Suppressor macrophage treated with lipopolysaccharide for 1 hour (primary cell): ENCODE data around the gene DGKE.

Experiments
- DNase-seq, 3 donors: peaks; one replicate each; pipeline ENCODE4 v3.0.0-alpha.2; 2020 to 2022

DGKE gene

DNA sequence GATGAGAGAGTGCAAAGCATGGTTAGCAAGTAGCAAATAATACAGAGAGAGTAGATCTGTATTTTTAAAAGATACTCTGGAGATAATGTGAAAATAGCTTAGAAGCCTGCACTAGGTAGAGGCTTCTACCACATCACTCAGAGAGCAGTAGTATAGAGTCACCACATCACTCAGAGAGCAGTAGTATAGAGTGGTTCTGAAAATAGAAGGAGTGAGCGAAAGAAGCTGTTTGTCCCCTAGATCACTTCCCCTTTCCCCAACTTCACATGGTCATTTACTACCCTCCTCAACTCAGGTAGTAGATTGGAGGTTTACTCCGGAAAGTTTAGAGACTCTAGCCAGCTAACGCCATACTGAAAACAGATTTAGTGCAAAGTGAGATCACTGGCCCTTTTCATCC, 17.1 kb downstream of the DGKE start:
- no peak for DNase-seq

DNA sequence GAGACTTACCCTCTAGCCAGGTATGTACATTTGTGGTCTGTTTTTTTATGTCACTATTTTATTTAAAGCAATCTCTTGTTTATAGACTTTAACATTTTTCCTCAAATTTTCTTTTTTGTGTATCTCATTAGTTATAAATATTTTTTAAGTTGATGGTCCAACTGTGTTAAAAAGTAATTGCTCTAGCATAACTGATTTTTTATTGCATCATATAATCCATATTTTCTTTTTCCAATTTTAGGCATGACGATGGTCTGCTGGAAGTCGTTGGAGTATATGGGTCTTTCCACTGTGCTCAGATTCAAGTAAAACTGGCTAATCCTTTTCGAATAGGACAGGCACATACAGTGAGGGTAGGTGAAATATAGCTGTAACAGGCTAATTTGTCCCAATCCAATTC, 27.9 kb downstream of the DGKE start:
- DNase-seq: no peak

DNA sequence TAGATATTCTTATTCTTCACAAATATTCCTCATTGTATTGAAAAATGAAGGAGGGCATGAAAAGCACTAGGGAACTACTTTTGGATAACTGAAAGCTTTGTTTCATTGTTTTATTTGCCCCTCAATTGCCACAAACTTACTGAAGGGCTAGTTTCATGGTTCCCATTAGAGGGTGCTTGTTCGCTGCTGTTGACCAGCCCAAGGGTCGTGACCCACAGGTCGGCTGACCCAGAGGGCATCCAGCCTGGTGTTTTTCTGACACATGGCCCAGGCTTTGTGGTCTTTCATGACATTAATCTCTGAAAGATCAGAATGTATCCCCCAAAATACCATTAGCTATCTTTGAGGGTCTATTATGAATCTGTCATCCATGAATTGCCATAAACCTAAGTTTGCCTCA, 30.0 kb downstream of the DGKE start:
- no peak for DNase-seq

DNA sequence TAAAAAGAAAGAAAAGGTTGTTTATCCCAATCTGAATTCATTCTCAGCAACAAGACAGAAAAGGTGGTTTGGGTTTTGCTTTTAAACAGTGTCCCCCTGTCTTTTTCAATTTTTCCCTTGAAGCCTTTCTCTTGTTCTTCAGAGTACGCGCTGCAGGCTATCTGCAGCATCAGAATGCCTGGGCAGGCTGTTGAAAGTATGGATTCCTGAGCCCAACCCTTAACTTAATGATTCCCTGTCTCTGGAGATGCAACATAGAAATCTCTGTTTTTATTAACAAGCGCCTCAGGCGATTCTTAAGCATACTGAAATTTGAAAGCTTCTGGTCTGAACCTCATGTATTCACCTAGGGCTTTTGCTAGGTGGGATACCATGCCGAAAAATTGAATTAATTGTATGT, 32.1 kb downstream of the DGKE start:
- DNase-seq: no peak

DNA sequence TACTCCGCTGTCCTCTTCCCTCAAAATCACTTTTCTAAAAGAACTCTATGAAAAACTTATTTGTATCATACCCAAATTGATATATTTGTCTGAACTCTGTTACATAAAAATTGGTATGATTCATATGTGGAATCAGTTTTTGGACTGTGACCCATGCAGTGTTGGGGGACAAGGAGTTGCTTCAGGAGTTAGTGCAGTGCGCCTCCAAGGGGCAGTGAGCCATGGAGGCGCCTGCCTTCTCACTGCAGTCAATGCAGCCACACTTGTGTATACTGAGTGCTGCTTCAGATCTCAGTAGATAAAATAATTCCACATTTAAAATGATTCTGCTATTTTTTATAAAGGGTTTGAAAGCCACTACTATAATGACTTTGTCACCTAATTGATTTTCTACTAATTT, 32.5 kb downstream of the DGKE start:
- no peak for DNase-seq

DNA sequence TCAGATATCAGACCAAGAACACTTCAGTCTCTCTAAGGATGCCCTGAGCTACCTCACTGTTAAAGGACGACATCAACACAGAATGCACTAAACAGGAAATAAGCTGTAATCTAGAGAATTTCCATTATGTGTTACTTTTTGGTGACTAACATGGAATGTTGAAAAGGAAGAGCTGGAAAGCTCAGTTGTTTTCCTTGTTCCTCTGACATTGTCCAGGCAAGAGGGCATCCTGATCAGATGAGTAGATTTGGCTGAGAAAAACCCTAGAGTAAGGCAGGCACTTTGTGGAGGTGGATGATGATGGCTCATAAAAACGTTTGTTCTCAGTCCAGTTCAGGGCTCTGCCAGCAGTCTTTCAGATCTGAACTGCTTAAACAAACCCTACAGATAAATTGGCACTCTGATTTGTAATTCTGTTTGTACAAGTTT, 34.0 kb downstream of the DGKE start:
- peak in 2 of 3 donors; percentile 44 to 69 for DNase-seq

DNA sequence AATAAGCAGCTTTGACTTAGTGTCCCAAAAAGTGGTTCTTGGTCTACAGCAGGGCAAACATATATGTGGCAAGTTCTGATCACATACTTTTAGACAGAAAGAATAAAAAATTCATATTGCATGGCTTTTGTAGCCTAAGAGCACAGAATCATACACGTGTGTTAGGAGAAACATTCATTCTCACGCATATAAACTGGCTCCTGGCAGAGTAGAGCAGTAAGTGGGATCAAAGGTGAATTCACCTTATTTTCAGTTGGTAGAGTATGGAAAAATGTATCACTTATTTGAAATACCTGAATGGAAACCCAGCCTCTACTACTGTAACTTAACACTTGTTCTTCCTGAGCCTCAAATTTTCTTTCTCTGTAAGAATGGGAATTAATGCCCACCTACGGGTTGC, 34.8 kb downstream of the DGKE start:
- DNase-seq: no peak

DNA sequence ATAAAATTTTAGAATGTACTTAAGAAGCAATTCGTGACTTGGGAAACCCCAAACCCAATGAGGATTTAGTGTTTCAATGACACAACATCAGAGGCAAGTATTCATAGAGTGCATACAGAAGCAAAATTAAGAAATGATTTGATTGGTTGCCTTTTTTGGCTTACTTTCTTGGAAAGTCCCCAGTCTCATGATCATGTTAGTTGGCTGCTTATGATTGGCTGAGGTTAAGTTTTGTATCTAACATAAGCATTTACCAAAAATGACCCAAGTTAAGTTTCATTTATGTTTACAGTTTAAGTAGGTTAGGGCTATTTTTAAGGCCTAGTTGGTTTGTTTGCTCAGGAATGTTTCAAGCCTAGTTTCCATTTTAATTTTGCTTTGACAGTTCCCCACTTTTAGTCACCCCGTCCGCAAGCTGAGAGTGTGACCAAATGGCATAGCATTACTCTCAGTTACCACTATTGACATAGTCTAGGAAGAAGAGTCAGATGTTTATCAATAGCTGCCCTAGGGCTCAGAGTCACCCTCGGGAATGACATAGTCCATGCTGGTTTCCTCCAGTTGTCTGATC, 36.2 kb downstream of the DGKE start:
- DNase-seq: peak; percentile 49 to 94 (median 69)

DNA sequence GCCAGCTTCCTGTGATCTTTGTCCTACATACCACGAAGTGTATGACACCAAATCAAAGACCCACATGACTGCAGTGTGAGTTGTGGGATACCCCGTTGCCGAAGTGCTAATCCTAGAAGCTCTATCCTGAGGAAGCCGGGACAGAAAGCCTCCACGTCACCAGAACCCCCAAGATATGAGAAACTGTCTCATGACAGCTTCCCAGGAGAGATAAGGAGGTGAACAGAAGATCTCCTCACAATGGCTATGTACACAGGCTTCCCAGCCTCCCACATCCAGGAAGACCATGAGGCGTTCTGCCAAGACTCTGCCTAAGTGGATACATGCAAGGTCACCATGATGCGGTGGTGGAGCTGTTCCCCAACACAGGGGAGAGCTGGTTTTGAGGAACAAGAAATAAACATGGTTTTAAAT, 42.8 kb downstream of the DGKE start:
- peak in 1 of 3 donors; percentile 21 for DNase-seq

DNA sequence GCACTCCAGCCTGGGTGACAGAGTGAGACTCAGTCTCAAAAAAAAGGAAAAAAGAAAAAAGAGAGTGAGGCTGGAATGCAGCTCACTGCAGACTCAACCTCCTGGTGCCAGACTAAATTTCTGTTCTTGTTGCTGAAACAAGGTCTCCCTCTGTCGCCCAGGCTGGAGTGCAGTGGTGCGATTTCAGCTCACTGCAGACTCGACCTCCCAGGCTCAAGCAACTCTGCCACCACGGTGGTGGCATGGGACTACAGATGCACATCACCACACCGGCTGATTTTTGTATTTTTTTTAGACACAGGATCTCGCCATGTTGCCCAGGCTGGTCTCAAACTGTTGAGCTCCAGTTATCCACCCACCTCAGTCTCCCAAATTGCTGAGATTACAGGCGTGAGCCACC, 45.3 kb downstream of the DGKE start:
- peak in 1 of 3 donors; percentile 17 for DNase-seq

DNA sequence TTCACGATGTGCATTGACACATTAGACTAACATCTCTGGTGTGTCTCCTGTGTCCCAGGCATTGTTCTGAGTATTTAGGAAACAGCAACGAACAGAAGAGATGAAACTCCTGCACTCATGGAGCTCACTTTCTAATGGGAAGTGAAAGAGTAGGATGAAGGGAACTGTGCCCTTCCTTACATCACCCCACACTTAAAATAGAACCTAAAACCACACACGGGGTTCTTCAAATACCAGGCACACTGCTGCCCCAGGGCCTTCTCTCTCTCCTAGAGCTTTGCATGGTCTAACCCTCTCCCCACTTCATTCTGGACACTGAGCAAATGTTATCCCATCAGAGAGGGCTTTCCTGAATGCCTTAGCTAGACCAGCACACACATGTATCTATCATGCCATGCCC, 46.2 kb downstream of the DGKE start:
- DNase-seq: peak; percentile 57 to 62 (median 57)

DNA sequence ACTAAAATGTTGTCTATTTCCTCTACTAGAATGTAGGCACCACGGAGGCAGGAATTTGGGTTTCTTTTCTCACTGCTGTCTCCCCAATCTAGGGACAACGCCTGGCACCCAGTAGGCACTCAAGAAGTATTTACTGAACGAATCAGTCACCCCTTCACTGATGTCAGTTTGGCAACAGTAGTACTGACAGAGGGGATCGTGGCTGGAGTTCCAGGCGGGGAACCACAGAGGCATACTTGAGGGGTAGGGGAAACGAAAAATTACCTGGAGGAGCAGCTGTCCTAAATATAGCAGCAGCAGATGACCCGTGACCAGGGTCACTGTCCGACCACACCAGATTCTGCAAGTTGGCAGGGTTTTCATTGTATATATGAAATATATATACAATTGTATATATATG, 46.6 kb downstream of the DGKE start:
- peak in 1 of 3 donors; percentile 18 for DNase-seq

DNA sequence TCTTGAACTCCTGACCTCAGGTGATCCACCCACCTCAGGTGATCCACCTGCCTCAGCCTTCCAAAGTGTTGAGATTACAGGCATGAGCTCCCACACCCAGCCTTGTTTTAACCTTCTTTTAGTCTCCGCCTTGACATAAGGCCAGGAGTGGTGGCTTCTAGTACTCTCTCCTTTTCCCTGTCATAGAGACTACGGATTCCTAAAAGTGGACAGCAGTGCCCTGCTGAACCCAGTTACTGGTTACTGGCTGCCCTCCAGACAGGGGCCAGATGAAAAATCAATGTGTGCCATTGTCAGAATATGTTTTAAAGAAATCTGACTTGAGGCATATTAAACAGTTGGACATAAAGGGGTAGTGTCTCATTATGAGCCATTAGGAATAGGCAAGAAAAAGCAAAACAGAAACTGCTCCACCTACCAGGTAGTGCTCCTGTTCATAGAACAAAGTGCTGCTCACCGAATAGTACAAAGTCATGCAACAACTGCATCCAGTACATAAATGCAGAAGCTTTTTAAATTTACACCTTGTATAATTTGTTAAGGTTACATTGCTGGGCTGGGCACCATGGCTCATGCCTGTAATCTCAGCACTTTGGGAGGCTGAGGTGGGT, 47.8 kb downstream of the DGKE start:
- DNase-seq: peak in 1 of 3 donors; percentile 18

DNA sequence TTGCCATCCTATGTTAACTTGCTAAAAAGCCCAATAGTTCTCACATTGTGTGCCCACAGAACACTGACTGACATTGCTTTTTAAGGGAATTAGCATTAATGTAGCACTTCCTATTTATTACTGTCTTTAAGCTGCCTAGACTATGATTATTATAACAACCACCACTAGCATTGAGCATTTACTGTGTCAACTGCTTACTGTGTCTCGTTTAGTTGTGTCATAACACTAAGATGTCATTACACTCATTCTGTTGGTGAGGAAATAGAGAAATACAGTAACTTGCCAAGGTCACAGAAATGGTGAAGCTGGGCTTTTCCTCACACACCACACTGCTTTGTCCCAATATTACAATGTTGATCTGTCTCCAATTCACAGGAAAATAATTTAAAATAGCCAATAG, 49.7 kb downstream of the DGKE start:
- DNase-seq: peak in 2 of 3 donors; percentile 59 to 67

DNA sequence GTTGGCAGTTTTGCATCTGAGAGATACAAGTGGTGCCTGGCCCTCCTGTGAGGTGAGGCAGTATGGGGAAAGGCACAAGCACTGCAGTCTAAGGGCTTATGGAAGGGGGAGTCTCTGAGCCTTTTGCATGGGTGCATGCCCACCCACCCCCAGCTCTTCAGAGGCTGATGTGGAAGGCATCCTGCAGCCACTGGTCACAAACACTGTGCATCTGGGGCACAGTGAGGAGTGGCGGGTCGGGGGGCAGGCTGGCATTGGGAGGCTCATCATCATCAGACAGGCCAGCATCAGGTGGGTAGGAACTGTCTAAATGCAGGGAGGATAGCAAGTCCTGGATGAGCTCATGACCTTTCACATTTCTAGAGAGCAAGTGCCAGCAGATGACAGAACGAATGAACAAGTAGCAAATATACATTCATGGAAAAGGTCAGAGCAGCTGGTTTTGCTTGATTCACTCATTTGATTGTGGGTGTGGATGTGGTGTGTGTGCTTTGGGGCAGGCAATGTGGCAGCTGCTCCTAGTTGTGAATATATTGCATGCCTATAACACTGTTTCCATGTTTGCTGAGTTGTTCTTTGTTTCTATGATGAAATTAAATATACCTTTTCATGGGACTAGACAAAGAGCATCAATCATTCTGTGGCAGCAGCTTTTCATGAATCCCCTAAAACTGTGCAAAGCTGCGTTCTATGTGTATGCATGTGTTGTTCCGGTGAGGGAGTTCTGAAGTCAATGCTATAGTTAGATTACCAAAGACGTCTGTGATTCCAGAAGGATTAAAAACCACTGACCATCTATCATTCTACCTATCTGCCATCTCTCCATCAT, 50.7 kb downstream of the DGKE start:
- no peak for DNase-seq

DNA sequence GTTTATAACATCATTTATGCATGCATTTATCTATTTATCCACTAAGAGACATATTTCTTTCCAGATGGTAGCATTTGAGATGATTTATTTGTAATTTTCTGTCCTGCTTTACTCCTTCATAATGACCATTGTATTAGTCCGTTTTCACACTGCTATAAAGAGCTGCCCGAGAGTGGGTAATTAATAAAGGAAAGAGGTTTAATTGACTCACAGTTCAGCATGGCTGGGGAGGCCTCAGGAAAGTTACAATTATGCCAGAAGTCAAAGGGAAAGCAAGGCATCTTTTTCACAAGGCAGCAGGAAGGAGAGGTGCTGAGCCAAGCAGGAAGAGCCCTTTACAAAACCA, 51.3 kb downstream of the DGKE start:
- DNase-seq: no peak

DNA sequence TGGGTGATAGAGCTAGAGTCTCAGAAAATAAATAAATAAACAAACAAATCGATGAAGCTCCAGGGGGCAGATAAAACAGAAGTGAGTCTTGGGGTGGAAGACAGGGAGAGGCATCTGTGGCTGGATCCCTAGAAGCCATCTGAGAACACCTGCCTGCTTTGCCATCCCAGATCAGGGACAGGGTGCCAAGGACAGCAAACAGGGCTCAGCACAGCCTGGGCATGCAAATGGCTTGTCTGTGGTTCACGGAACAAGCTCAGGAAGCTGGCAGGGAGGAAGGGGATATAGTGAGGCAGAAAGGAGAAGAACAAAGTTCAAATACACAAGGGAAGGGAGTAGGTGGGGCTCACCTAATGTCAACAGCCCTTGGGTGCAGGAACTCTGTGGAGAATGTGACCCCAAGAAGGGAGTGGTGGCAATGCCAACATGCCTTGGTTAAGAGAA, 52.4 kb downstream of the DGKE start:
- no peak for DNase-seq

DNA sequence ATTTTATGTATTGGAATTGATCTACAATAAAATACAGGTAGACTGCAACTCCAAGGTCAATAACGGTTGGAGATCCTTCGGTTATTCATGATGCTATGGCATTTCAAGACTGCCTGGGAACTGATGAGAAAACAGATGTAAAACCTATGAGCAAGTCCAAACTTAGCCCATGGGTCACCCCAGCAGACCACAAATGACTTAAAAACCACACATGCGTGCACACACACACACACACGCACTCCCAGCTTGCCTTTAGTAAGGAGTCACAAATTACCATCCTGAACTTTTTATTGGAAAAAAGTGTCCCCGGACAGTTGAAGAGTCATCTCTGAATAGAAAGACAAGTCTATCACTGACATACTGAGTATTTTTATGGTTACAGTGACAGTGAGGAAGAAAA, 53.2 kb downstream of the DGKE start:
- no peak for DNase-seq

DNA sequence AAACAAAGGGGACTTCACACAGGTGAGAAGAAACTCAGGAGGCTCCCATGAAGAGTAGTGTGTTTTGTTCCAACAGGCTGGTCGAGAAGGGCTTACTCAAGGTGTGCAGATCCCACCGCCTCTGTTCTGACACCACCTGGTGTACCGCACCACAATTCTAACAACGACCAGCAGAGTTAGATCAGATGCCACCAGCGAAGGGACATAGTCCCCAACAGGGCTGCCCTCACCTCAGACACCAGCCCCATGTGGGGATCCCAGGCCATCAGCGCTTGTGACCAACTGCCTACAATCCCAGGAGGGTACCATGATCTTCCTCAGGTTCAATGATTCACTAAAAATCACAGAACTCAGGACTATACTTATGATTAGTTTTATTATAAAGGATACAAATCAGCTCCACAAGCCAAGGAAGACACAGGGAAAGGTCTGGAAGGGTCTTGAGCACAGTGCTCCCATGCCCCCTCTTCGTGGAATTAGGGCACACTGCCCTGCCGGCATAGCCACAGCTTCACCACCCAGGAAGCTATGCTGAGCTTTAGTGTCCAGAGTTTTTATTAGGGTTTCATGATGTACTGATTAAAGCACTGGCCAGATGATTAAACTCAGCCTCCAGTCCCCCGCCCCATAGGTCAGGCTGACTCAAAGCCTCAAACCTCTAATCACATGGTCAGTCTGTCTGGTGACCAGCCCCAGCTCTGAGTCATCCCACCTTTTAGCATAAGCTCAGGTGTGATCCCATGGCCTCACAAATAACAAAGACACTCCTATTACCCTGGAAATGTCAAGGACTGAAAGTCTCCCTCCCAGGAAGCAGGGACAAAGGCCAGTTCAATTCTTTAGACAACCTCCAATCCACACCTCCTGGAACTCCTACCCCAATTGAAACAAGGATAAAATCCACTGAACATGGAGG, 53.9 kb downstream of the DGKE start:
- no peak for DNase-seq

DNA sequence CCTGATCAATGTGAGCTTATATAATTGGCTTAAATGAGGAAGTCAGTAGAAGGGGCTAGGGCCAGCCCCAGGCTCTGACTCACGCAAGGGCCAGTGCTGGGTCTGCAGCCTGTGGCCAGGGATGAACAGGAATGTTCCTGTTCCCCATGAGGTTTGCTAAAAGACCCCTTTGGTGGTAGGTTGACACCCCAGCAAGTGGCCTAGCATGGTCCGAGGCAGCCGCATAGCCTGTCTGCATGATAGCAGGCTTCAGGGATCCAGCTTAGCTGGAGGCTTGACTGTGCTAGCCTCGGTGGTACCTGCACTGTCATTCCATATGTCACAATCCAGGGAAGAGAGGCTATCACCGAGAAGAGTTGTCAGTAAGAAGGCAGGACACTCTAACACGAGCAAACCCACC, 56.4 kb downstream of the DGKE start:
- DNase-seq: peak in 2 of 3 donors; percentile 35 to 49

DNA sequence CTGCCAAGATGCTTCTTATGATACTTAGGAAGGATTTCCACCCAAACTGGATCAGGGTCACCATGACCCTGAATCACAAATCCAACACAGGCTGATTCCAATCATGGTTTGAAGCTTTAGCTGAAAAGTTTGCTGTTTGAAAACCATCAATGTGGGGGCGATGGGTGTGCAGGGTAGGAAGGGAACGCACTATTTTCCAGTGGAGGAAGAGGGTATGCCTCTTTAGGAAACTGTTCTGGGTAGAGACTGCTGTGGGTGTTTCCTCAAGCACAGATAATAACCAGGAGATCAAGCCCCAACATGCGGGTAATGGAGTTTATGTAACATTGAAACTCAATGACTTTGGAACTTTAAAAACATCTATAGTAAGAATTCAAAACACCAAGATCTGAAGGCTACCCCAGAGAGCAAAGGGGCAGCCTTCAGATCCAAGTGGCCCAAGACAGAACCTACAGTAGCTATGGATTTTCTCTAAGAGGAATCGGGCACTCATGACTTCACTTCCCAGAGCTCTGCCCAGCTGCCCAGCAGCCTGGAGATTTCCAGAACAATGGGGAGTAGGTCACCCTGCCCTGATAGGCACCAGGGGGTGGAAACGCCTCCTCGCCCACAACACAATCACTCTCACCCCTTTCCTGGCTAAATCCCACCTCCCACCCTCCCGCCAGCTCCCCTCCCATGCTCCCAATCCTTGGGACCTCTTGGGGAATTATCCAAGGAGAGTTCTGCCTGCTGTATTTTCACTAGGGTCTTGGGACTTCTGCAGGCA, 57.1 kb downstream of the DGKE start:
- DNase-seq: no peak

DNA sequence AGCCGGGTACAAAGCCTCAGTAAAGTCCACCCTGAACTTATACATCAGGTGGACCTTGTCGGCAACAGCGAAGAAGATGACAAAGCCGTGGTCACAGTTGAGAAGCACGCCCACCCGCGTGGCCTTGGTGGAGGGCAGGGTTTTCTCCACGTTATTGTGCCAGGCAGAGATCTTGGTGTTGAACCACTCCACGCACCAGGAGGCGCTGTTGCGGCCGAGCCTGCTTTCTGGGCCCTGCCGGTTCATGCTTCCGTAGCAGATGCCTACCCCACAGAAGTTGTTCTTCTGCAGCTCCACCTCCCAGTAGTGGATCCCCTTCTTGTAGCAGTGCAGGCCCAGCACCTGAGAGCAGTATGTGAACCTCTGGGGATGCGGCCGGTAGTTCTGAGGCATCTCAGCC, 57.8 kb downstream of the DGKE start:
- DNase-seq: peak; percentile 49 to 60 (median 52)
